Duodenal mucosa (tissue), 2 donors: ENCODE results near the gene PEMT.

Experiments used
- H3K27ac ChIP-seq: one replicate; pipeline ENCODE4 v1.7.0; 2013; ENCODE audit warnings: low read depth, low read length
- H3K27me3 ChIP-seq, 2 donors: one replicate each; pipeline ENCODE4 v1.7.0; 2013; ENCODE audit warnings: low read length in 2 of 2, control low read depth in 1 of 2; ENCODE audit not compliant: insufficient read depth in 2 of 2, control insufficient read depth in 1 of 2
- H3K36me3 ChIP-seq, 2 donors: one replicate each; pipeline ENCODE4 v1.7.0; 2013; ENCODE audit warnings: low read length in 2 of 2, control low read depth in 1 of 2; ENCODE audit not compliant: insufficient read depth in 2 of 2, control insufficient read depth in 1 of 2
- H3K4me1 ChIP-seq, 2 donors: one replicate each; pipeline ENCODE4 v1.7.0; 2013; ENCODE audit warnings: low read length in 2 of 2, control low read depth in 1 of 2; ENCODE audit not compliant: insufficient read depth in 2 of 2, control insufficient read depth in 1 of 2
- H3K4me3 ChIP-seq, 2 donors: one replicate each; pipeline ENCODE4 v1.7.0; 2013; ENCODE audit warnings: low read length in 2 of 2, low read depth in 1 of 2
- H3K9ac ChIP-seq, 2 donors: one replicate each; pipeline ENCODE4 v1.7.0; 2013; ENCODE audit warnings: low read length in 2 of 2, low read depth in 1 of 2
- H3K9me3 ChIP-seq, 2 donors: one replicate each; pipeline ENCODE4 v1.7.0; 2013; ENCODE audit warnings: low read length in 2 of 2, control low read depth in 1 of 2; ENCODE audit not compliant: control insufficient read depth in 1 of 2

Gene PEMT

DNA sequence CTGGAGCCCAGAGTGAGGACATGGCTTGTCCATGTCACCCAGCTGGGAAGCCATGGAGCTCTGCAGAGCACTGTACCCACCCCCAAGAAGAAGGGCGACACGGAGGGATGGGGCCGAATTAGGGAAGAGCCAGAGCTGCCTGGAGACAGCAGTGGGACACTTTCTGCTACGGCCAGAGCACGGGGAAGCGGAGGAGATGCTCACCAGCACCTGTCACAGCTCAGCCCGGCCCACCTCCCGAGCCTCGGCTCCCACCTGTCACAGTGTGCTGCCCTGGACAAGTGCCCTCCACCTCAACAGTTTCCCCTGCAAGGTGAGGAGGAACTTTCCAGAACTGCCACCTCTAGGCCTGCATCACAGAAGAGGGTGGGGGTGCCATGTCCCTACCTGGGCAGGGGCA, 36.4 kb downstream of the PEMT start:
- no peak overlapping the region for H3K4me3 ChIP-seq
- peaks cover 13 to 16% of the 10 kb centered on the region in 2 donors for H3K4me1 ChIP-seq
- H3K9ac ChIP-seq: no peak overlapping the region

GRCh38 chr17:17554266-17554665, 37.2 kb downstream of the PEMT start:
- no peaks in the 10 kb centered on the region for H3K27me3 ChIP-seq
- peaks cover 13 to 16% of the 10 kb centered on the region in 2 donors for H3K4me1 ChIP-seq
- H3K9ac ChIP-seq: no peak overlapping the region
- H3K27ac ChIP-seq: no peak overlapping the region
- no peaks in the 10 kb centered on the region for H3K36me3 ChIP-seq
- no peaks in the 10 kb centered on the region for H3K9me3 ChIP-seq
- H3K4me3 ChIP-seq: no peak overlapping the region

More for the DNA sequence above, 36.4 kb downstream of the PEMT start:
- no peak overlapping the region for H3K27ac ChIP-seq
- no peaks in the 10 kb centered on the region for H3K36me3 ChIP-seq
- H3K9me3 ChIP-seq: no peaks in the 10 kb centered on the region
- H3K27me3 ChIP-seq: no peaks in the 10 kb centered on the region

- Histone ChIP-seq H3K27ac (no peak overlapping the region), H3K27me3 (no peaks in the 10 kb centered on the region), H3K4me3 (no peak overlapping the region), H3K4me1 (peaks cover 13 to 16% of the 10 kb centered on the region in 2 donors), H3K36me3 (no peaks in the 10 kb centered on the region), H3K9ac (no peak overlapping the region), H3K9me3 (no peaks in the 10 kb centered on the region)
Measured at GRCh38 chr17:17553217-17554195, 38.0 kb downstream of the PEMT start.

GRCh38 chr17:17552351-17553216, 38.9 kb downstream of the PEMT start:
- no peaks in the 10 kb centered on the region for H3K9me3 ChIP-seq
- H3K27ac ChIP-seq: no peak overlapping the region
- no peak overlapping the region for H3K4me3 ChIP-seq
- no peaks in the 10 kb centered on the region for H3K27me3 ChIP-seq
- no peaks in the 10 kb centered on the region for H3K36me3 ChIP-seq
- no peak overlapping the region for H3K9ac ChIP-seq
- peaks cover 16 to 17% of the 10 kb centered on the region in 2 donors for H3K4me1 ChIP-seq

GRCh38 chr17:17551361-17551760, 40.1 kb downstream of the PEMT start:
- H3K27me3 ChIP-seq: no peaks in the 10 kb centered on the region
- H3K27ac ChIP-seq: no peak overlapping the region
- no peak overlapping the region for H3K4me3 ChIP-seq
- H3K4me1 ChIP-seq: peaks cover 28 to 29% of the 10 kb centered on the region in 2 donors
- H3K36me3 ChIP-seq: no peaks in the 10 kb centered on the region
- H3K9ac ChIP-seq: no peak overlapping the region
- H3K9me3 ChIP-seq: no peaks in the 10 kb centered on the region

GRCh38 chr17:17549732-17550366, 41.7 kb downstream of the PEMT start:
- Histone ChIP-seq H3K36me3 (no peaks in the 10 kb centered on the region), H3K4me3 (no peak overlapping the region), H3K27me3 (no peaks in the 10 kb centered on the region), H3K27ac (no peak overlapping the region), H3K4me1 (peaks cover 28 to 30% of the 10 kb centered on the region in 2 donors), H3K9me3 (no peaks in the 10 kb centered on the region), H3K9ac (no peak overlapping the region)

DNA sequence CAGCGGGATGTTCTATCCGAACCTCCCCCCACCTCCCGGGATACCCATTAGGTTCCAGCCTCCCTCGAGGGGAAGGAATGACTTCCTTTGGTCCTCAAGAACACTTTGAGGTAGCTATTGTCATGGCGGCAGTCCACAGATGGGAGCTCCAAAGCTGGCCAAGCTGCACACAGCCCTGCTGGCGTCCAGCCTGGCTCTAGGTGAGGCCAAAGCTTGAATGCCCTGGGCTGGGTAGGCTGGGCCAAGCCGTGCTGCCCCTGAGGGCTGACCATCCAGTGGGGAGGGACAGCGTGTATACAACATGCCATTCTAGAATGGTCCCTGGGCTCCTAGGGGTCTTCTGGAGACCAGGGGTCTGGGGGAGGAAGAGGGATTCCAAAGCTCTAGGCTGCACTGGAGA, 43.5 kb downstream of the PEMT start:
- H3K9me3 ChIP-seq: no peaks in the 10 kb centered on the region
- H3K4me1 ChIP-seq: peaks cover 28 to 30% of the 10 kb centered on the region in 2 donors
- H3K36me3 ChIP-seq: no peaks in the 10 kb centered on the region
- no peak overlapping the region for H3K4me3 ChIP-seq
- H3K27ac ChIP-seq: no peak overlapping the region
- no peaks in the 10 kb centered on the region for H3K27me3 ChIP-seq
- H3K9ac ChIP-seq: no peak overlapping the region

- Histone ChIP-seq H3K4me3 (no peak overlapping the region), H3K4me1 (peaks cover 28 to 30% of the 10 kb centered on the region in 2 donors), H3K9ac (no peak overlapping the region), H3K27me3 (no peaks in the 10 kb centered on the region), H3K36me3 (no peaks in the 10 kb centered on the region), H3K9me3 (no peaks in the 10 kb centered on the region), H3K27ac (no peak overlapping the region)
Measured at GRCh38 chr17:17547210-17547764, 44.2 kb downstream of the PEMT start.

GRCh38 chr17:17546399-17547185, 44.9 kb downstream of the PEMT start:
- Histone ChIP-seq H3K4me3 (no peak overlapping the region), H3K9ac (no peak overlapping the region), H3K27me3 (no peaks in the 10 kb centered on the region), H3K9me3 (no peaks in the 10 kb centered on the region), H3K4me1 (peaks cover 27% of the 10 kb centered on the region in 2 donors), H3K36me3 (no peaks in the 10 kb centered on the region), H3K27ac (no peak overlapping the region)
